HUES6 (cell line): ENCODE results near the gene HHEX.
"Not testable (repeated sequence)": the region's sequence is repeated elsewhere in the genome, so short reads cannot be mapped to it uniquely, and the experiment has no call there.

ENCODE experiments used
- H3K27ac ChIP-seq: 2 replicates; pipeline ENCODE4 v1.7.0; 2013; ENCODE audit warnings: low read depth, mild to moderate bottlenecking, low read length, inconsistent platforms
- H3K27me3 ChIP-seq: 2 replicates; pipeline ENCODE4 v1.6.1; 2013; ENCODE audit warnings: low read length; ENCODE audit not compliant: control insufficient read depth, insufficient read depth
- H3K36me3 ChIP-seq: 2 replicates; pipeline ENCODE4 v1.6.1; 2013; ENCODE audit warnings: low read length; ENCODE audit not compliant: control insufficient read depth, insufficient read depth
- H3K4me1 ChIP-seq: 2 replicates; pipeline ENCODE4 v1.6.1; 2013; ENCODE audit warnings: low read length; ENCODE audit not compliant: control insufficient read depth, insufficient read depth
- H3K4me3 ChIP-seq: 2 replicates; pipeline ENCODE4 v1.5.1; 2013; ENCODE audit warnings: low read depth, low read length
- H3K9ac ChIP-seq: one replicate; pipeline ENCODE4 v1.6.1; 2013; ENCODE audit warnings: mild to moderate bottlenecking, low read length
- H3K9me3 ChIP-seq: 2 replicates; pipeline ENCODE4 v1.6.1; 2013; ENCODE audit warnings: low read depth, low read length; ENCODE audit not compliant: control insufficient read depth, insufficient read depth

Gene HHEX

GRCh38 chr10:92689663-92690210 lies at the start of gene HHEX:
TSS of gene HHEX (plus strand) at chr10:92689955. CDS start at chr10:92689987, 32 bp downstream.
- Histone ChIP-seq H3K27ac (no peak within 1 kb of the TSS), H3K9ac (no peak within 1 kb of the TSS)

GRCh38 chr10:92640107-92640506 lies 49.6 kb upstream of the HHEX start:
- H3K27ac ChIP-seq, result no peak overlapping the region
- H3K4me3 ChIP-seq, result no peak overlapping the region
- no peaks in the 10 kb centered on the region for H3K4me1 ChIP-seq
- H3K36me3 ChIP-seq, result peaks cover 77% of the 10 kb centered on the region
- H3K9ac ChIP-seq, result no peak overlapping the region
- no peaks in the 10 kb centered on the region for H3K9me3 ChIP-seq
- H3K27me3 ChIP-seq, result no peaks in the 10 kb centered on the region

More at GRCh38 chr10:92689663-92690210, at the start of gene HHEX:
- Histone ChIP-seq H3K4me1 (peaks cover 16% of the 10 kb centered on the region), H3K9me3 (no peaks in the 10 kb centered on the region), H3K4me3 (peak within 1 kb of the TSS; percentile 65), H3K27me3 (peaks cover 79% of the 10 kb centered on the region), H3K36me3 (no peaks in the 10 kb centered on the region)

- no peak overlapping the region for H3K27ac ChIP-seq
- no peaks in the 10 kb centered on the region for H3K4me1 ChIP-seq
- no peak overlapping the region for H3K4me3 ChIP-seq
- peaks cover 74% of the 10 kb centered on the region for H3K36me3 ChIP-seq
- no peak overlapping the region for H3K9ac ChIP-seq
- H3K27me3 ChIP-seq, result no peaks in the 10 kb centered on the region
- no peaks in the 10 kb centered on the region for H3K9me3 ChIP-seq
Observed at GRCh38 chr10:92641492-92641891, 48.3 kb upstream of the HHEX start.

GRCh38 chr10:92644921-92645320 lies 44.8 kb upstream of the HHEX start:
- Histone ChIP-seq H3K27me3 (no peaks in the 10 kb centered on the region), H3K4me1 (no peaks in the 10 kb centered on the region), H3K27ac (no peak overlapping the region), H3K36me3 (peaks cover 77% of the 10 kb centered on the region), H3K9me3 (no peaks in the 10 kb centered on the region), H3K4me3 (no peak overlapping the region), H3K9ac (no peak overlapping the region)

- H3K36me3 ChIP-seq, result peaks cover 97% of the 10 kb centered on the region
- H3K9ac ChIP-seq, H3K27ac ChIP-seq, H3K27me3 ChIP-seq, H3K4me3 ChIP-seq, H3K9me3 ChIP-seq, H3K4me1 ChIP-seq: not testable (repeated sequence)
Observed at GRCh38 chr10:92650864-92651263, 38.9 kb upstream of the HHEX start.

- H3K27me3 ChIP-seq, result no peaks in the 10 kb centered on the region
- H3K36me3 ChIP-seq, result peaks cover 53% of the 10 kb centered on the region
- H3K9me3 ChIP-seq, result no peaks in the 10 kb centered on the region
- no peak overlapping the region for H3K9ac ChIP-seq
- 0 out of 2 replicates have a peak overlapping the region, but pooled peaks have one; percentile 14 for H3K27ac ChIP-seq
- no peak overlapping the region for H3K4me3 ChIP-seq
- peaks cover 7% of the 10 kb centered on the region; the same call in 1 of the 2 replicates for H3K4me1 ChIP-seq
Observed at GRCh38 chr10:92655426-92655825, 34.3 kb upstream of the HHEX start.

GRCh38 chr10:92656266-92656961 lies 33.3 kb upstream of the HHEX start:
- H3K27ac ChIP-seq, result no peak overlapping the region
- no peaks in the 10 kb centered on the region for H3K9me3 ChIP-seq
- H3K9ac ChIP-seq, result no peak overlapping the region
- no peaks in the 10 kb centered on the region for H3K27me3 ChIP-seq
- H3K4me3 ChIP-seq, result no peak overlapping the region
- H3K4me1 ChIP-seq, result peaks cover 7% of the 10 kb centered on the region; the same call in 1 of the 2 replicates
- H3K36me3 ChIP-seq, result peaks cover 44% of the 10 kb centered on the region

GRCh38 chr10:92657024-92657423 lies 32.7 kb upstream of the HHEX start:
- Histone ChIP-seq H3K36me3 (peaks cover 38% of the 10 kb centered on the region), H3K9ac (no peak overlapping the region), H3K27me3 (no peaks in the 10 kb centered on the region), H3K27ac (no peak overlapping the region), H3K9me3 (no peaks in the 10 kb centered on the region), H3K4me1 (peaks cover 7% of the 10 kb centered on the region; the same call in 1 of the 2 replicates), H3K4me3 (no peak overlapping the region)

GRCh38 chr10:92662848-92663247 lies 26.9 kb upstream of the HHEX start:
- Histone ChIP-seq H3K27ac (no peak overlapping the region), H3K27me3 (no peaks in the 10 kb centered on the region), H3K4me3 (no peak overlapping the region), H3K36me3 (no peaks in the 10 kb centered on the region), H3K4me1 (no peaks in the 10 kb centered on the region), H3K9ac (no peak overlapping the region), H3K9me3 (0 out of 2 replicates have a peak, but pooled peaks cover 5% of the 10 kb centered on the region)

GRCh38 chr10:92664322-92664721 lies 25.4 kb upstream of the HHEX start:
- Histone ChIP-seq H3K27ac (no peak overlapping the region), H3K27me3 (no peaks in the 10 kb centered on the region), H3K4me1 (no peaks in the 10 kb centered on the region), H3K9me3 (0 out of 2 replicates have a peak, but pooled peaks cover 5% of the 10 kb centered on the region), H3K4me3 (no peak overlapping the region), H3K36me3 (no peaks in the 10 kb centered on the region), H3K9ac (no peak overlapping the region)

- Histone ChIP-seq H3K9ac (no peak overlapping the region), H3K4me1 (no peaks in the 10 kb centered on the region), H3K36me3 (no peaks in the 10 kb centered on the region), H3K4me3 (no peak overlapping the region), H3K27ac (no peak overlapping the region), H3K9me3 (0 out of 2 replicates have a peak, but pooled peaks cover 5% of the 10 kb centered on the region), H3K27me3 (no peaks in the 10 kb centered on the region)
Observed at GRCh38 chr10:92667078-92667477, 22.7 kb upstream of the HHEX start.
